ENCODE results near the gene IPO9. TPM values are rescaled to one million over a fixed set of nuclear protein-coding genes. Genes with fewer than 3 reads are reported as not detected.

IPO9 gene
- total and polyA plus RNA-seq, 2 donors (not counting 1 experiment from before 2014, with no cell fraction given) = 13.3 to 56.9 TPM

GRCh38 chr1:201930137-201930536, 101.2 kb downstream of the IPO9 start:
- POLR2A ChIA-PET = no interaction called here
- Mint-ChIP-seq H3K27me3 (peaks cover 28% of the 10 kb centered on the region), H3K4me1 (no peaks in the 10 kb centered on the region), H3K27ac (no peak overlapping the region), H3K9me3 (ENCODE audit: insufficient read depth) (no peaks in the 10 kb centered on the region), H3K4me3 (no peak overlapping the region)
- CTCF ChIA-PET = no interaction called here
- 78% methylated on average over 4 of the region's 4 CpGs for WGBS (ENCODE audit: insufficient coverage)
- no peaks in the 10 kb centered on the region for H3K79me2 ChIP-seq (ENCODE audit: control insufficient read depth, insufficient read depth, low read length)
- ATAC-seq (ENCODE audit: low read depth) = no peak
- no peaks in the 10 kb centered on the region for H3K9me3 ChIP-seq (ENCODE audit: control extremely low read depth in 1 of 3, control insufficient read depth in 2 of 3, insufficient read depth in 1 of 3, low read length in 2 of 3)
- H3K4me1 ChIP-seq (ENCODE audit: control insufficient read depth in 2 of 2, insufficient read depth in 2 of 2, low read length in 2 of 2) = no peaks in the 10 kb centered on the region
- no peak overlapping the region for H2AFZ ChIP-seq (ENCODE audit: insufficient read depth, low read depth, low read length, poor library complexity, severe bottlenecking)
- no peak for DNase-seq
- peaks cover 0 to 8% (median 4%) of the 10 kb centered on the region in 4 experiments for H3K27me3 ChIP-seq (replicated peaks in 1 of 4; ENCODE audit: control extremely low read depth in 1 of 4, control insufficient read depth in 3 of 4, insufficient read depth in 4 of 4, low read length in 3 of 4)
- H3K9ac ChIP-seq (ENCODE audit: low read length) = no peak overlapping the region
- H4K20me1 ChIP-seq (ENCODE audit: control insufficient read depth, insufficient read depth, low read length, poor library complexity, severe bottlenecking) = no peaks in the 10 kb centered on the region
- no peak overlapping the region for H3K4me2 ChIP-seq (replicated peaks; ENCODE audit: low read depth, low read length, poor library complexity, severe bottlenecking)
- no peaks in the 10 kb centered on the region for H3K36me3 ChIP-seq (replicated peaks in 1 of 2; ENCODE audit: control extremely low read depth in 1 of 2, control insufficient read depth in 1 of 2, extremely low read depth in 1 of 2, insufficient read depth in 2 of 2, low read length in 1 of 2)
- H3K27ac ChIP-seq (ENCODE audit: low read length in 2 of 2) = no peak overlapping the region
- intact Hi-C loops (cut with micrococcal nuclease) = no loop called here
- TF ChIP-seq EZH2 (IDR thresholded peaks at IDR 0.05; ENCODE audit: borderline replicate concordance, insufficient read depth, low read depth, low read length, poor library complexity, severe bottlenecking) (no peak), CTCF (IDR thresholded peaks at IDR 0.05) (no peak)
- H3K4me3 ChIP-seq (ENCODE audit: control extremely low read depth in 1 of 5, extremely low read depth in 1 of 5, insufficient read depth in 1 of 5, low read depth in 2 of 5, low read length in 4 of 5) = no peak overlapping the region

- intact Hi-C loops (cut with micrococcal nuclease) = no loop called here
- H3K36me3 ChIP-seq (replicated peaks in 1 of 2; ENCODE audit: control extremely low read depth in 1 of 2, control insufficient read depth in 1 of 2, extremely low read depth in 1 of 2, insufficient read depth in 2 of 2, low read length in 1 of 2) = no peaks in the 10 kb centered on the region
- TF ChIP-seq CTCF (IDR thresholded peaks at IDR 0.05) (no peak), EZH2 (IDR thresholded peaks at IDR 0.05; ENCODE audit: borderline replicate concordance, insufficient read depth, low read depth, low read length, poor library complexity, severe bottlenecking) (no peak)
- H3K4me1 Mint-ChIP-seq = no peaks in the 10 kb centered on the region
- no peak overlapping the region for H2AFZ ChIP-seq (ENCODE audit: insufficient read depth, low read depth, low read length, poor library complexity, severe bottlenecking)
- H3K27me3 ChIP-seq (replicated peaks in 1 of 4; ENCODE audit: control extremely low read depth in 1 of 4, control insufficient read depth in 3 of 4, insufficient read depth in 4 of 4, low read length in 3 of 4) = peaks cover 0 to 8% (median 3%) of the 10 kb centered on the region in 4 experiments
- no peak overlapping the region for H3K27ac Mint-ChIP-seq
- no peaks in the 10 kb centered on the region for H4K20me1 ChIP-seq (ENCODE audit: control insufficient read depth, insufficient read depth, low read length, poor library complexity, severe bottlenecking)
- H3K9ac ChIP-seq (ENCODE audit: low read length) = no peak overlapping the region
- no peak overlapping the region for H3K27ac ChIP-seq (ENCODE audit: low read length in 2 of 2)
- H3K9me3 Mint-ChIP-seq (ENCODE audit: insufficient read depth) = no peaks in the 10 kb centered on the region
- no peak overlapping the region for H3K4me3 ChIP-seq (ENCODE audit: control extremely low read depth in 1 of 5, extremely low read depth in 1 of 5, insufficient read depth in 1 of 5, low read depth in 2 of 5, low read length in 4 of 5)
- H3K4me1 ChIP-seq (ENCODE audit: control insufficient read depth in 2 of 2, insufficient read depth in 2 of 2, low read length in 2 of 2) = no peaks in the 10 kb centered on the region
- WGBS (ENCODE audit: insufficient coverage) = 84% methylated on average over 4 of the region's 5 CpGs
- CTCF ChIA-PET = no interaction called here
- POLR2A ChIA-PET = no interaction called here
- no peaks in the 10 kb centered on the region for H3K9me3 ChIP-seq (ENCODE audit: control extremely low read depth in 1 of 3, control insufficient read depth in 2 of 3, insufficient read depth in 1 of 3, low read length in 2 of 3)
- peaks cover 25% of the 10 kb centered on the region for H3K27me3 Mint-ChIP-seq
- H3K79me2 ChIP-seq (ENCODE audit: control insufficient read depth, insufficient read depth, low read length) = no peaks in the 10 kb centered on the region
- H3K4me2 ChIP-seq (replicated peaks; ENCODE audit: low read depth, low read length, poor library complexity, severe bottlenecking) = no peak overlapping the region
- H3K4me3 Mint-ChIP-seq = no peak overlapping the region
- DNase-seq (no peak), ATAC-seq (ENCODE audit: low read depth) (no peak)
These were observed 101.8 kb downstream of the IPO9 start for GRCh38 chr1:201930803-201931202.

Small RNAs within 50 kb of the gene (small RNA-seq; reads per million reads assigned to genes)
- gene MIR1231 (ENCODE audit: insufficient read length, low read depth, low replicate concordance) = not detected
- not detected for gene MIR6739 (ENCODE audit: insufficient read length, low read depth, low replicate concordance)

Other genes starting within 250 kb of the IPO9 start
- not detected in 2 replicates for gene SHISA4, start 59.7 kb downstream of the IPO9 start, total RNA-seq
- 0.12 and 0.42 TPM in 2 replicates for gene SHISA4, start 59.7 kb downstream of the IPO9 start, polyA plus RNA-seq
- not detected in 2 replicates for gene LMOD1, start 117.4 kb downstream of the IPO9 start, total RNA-seq
- not detected in 2 replicates for gene LMOD1, start 117.4 kb downstream of the IPO9 start, polyA plus RNA-seq
- gene TIMM17A, start 126.3 kb downstream of the IPO9 start, total RNA-seq = 31.5 and 32.3 TPM in 2 replicates
- gene TIMM17A, start 126.3 kb downstream of the IPO9 start, polyA plus RNA-seq = 13.7 and 40.7 TPM in 2 replicates
- gene RNPEP, start 153.5 kb downstream of the IPO9 start, total RNA-seq = 42.9 and 43.1 TPM in 2 replicates
- 28.9 and 34.7 TPM in 2 replicates for gene RNPEP, start 153.5 kb downstream of the IPO9 start, polyA plus RNA-seq
- gene ELF3, start 181.4 kb downstream of the IPO9 start, total RNA-seq = 1.5 and 1.6 TPM in 2 replicates
- gene ELF3, start 181.4 kb downstream of the IPO9 start, polyA plus RNA-seq = 1.6 and 4.0 TPM in 2 replicates